GM18909 (cell line): ENCODE results near the gene UBALD2.
A peak's percentile ranks its signal among the peaks of the same experiment; 100 is the strongest.
"Not testable (repeated sequence)": the region's sequence is repeated elsewhere in the genome, so short reads cannot be mapped to it uniquely, and the experiment has no call there.

Experiments used
- ATAC-seq: cut with Tn5 transposase; IDR thresholded peaks from one replicate; pipeline ENCODE4 v1.9.1; 2021; ENCODE audit warnings: mild to moderate bottlenecking; ENCODE audit not compliant: unreplicated experiment, poor library complexity

The UBALD2 gene

GRCh38 chr17:76262732-76263344 lies 2.3 kb upstream of the UBALD2 start:
- peak; percentile 18 for ATAC-seq

- ATAC-seq = no peak
Observed at GRCh38 chr17:76263896-76264295, 1.3 kb upstream of the UBALD2 start.

- peak; percentile 0 for ATAC-seq
Observed at GRCh38 chr17:76264425-76264754, 758 bp upstream of the UBALD2 start.

- no peak for ATAC-seq
Observed at GRCh38 chr17:76265624-76266243, 586 bp downstream of the UBALD2 start.

GRCh38 chr17:76266244-76266938 lies 1.2 kb downstream of the UBALD2 start:
- no peak for ATAC-seq

- no peak for ATAC-seq
Observed at GRCh38 chr17:76267051-76267576, 2.0 kb downstream of the UBALD2 start.

- not testable (repeated sequence) for ATAC-seq
Observed at GRCh38 chr17:76267581-76268001, 2.4 kb downstream of the UBALD2 start.

- ATAC-seq = no peak
Observed at GRCh38 chr17:76268015-76268749, 3.0 kb downstream of the UBALD2 start.

GRCh38 chr17:76268991-76269981 lies 4.1 kb downstream of the UBALD2 start:
- ATAC-seq = no peak

- ATAC-seq = no peak
Observed at GRCh38 chr17:76270127-76270592, 5.0 kb downstream of the UBALD2 start.

- peak; percentile 6 for ATAC-seq
Observed at GRCh38 chr17:76270770-76271668, 5.9 kb downstream of the UBALD2 start.

GRCh38 chr17:76271669-76272540 lies 6.8 kb downstream of the UBALD2 start:
- ATAC-seq = peak; percentile 59

GRCh38 chr17:76272541-76273444 lies 7.6 kb downstream of the UBALD2 start:
- ATAC-seq = peak; percentile 16

GRCh38 chr17:76273445-76274111 lies 8.4 kb downstream of the UBALD2 start:
- ATAC-seq = no peak

GRCh38 chr17:76274112-76274956 lies 9.2 kb downstream of the UBALD2 start:
- ATAC-seq = no peak
